HEK293 (cell line): ENCODE results near the gene SESN1.

Experiments
- CTCF ChIA-PET: fragments of 350-600 bp; formaldehyde crosslinking; extraction: SDS; loops from one replicate; lab custom pipeline; 2021; ENCODE audit warnings: antibody characterized with exemption; lab: Yijun Ruan, JAX
- POLR2A ChIA-PET: fragments of 300-600 bp; formaldehyde crosslinking; extraction: SDS; loops from one replicate; lab custom pipeline; 2020; ENCODE audit warnings: antibody characterized with exemption, inconsistent platforms; lab: Yijun Ruan, JAX
- H3K27ac ChIP-seq: fragments of 200-500 bp; sonication (Bioruptor generic); 2 replicates; pipeline ENCODE4 v1.5.1; 2014; ENCODE audit warnings: low read depth, low read length, control low read depth, inconsistent platforms; ENCODE audit errors: extremely low read depth
- H3K36me3 ChIP-seq, 2 experiments: fragments of 200-500 bp in 1 of 2; sonication (Bioruptor generic) in 1 of 2; 1 replicate in 1 of 2; 2 replicates in 1 of 2; pipeline ENCODE4 v1.5.1; 2014 to 2017; ENCODE audit warnings: inconsistent platforms in 2 of 2, low read length in 2 of 2; ENCODE audit not compliant: control insufficient read depth in 2 of 2, insufficient read depth in 1 of 2
- H3K4me1 ChIP-seq: fragments of 200-500 bp; sonication (Bioruptor generic); 2 replicates; pipeline ENCODE4 v1.5.1; 2014; ENCODE audit warnings: mild to moderate bottlenecking, low read length, inconsistent platforms; ENCODE audit not compliant: control insufficient read depth, insufficient read depth
- H3K4me3 ChIP-seq: 2 replicates; pipeline ENCODE4 v1.5.1; 2011; ENCODE audit warnings: low read depth, mild to moderate bottlenecking, control low read depth, low read length, moderate library complexity
- H3K9me3 ChIP-seq: fragments of 200-500 bp; sonication (Bioruptor generic); 2 replicates; pipeline ENCODE4 v1.5.1; 2014; ENCODE audit warnings: low read depth, low read length, inconsistent platforms; ENCODE audit not compliant: control insufficient read depth, insufficient read depth
- KLF1 ChIP-seq: fragments of 450-650 bp; formaldehyde crosslinking; IDR thresholded peaks from 2 replicates; pipeline ENCODE4 v1.5.1; 2016; ENCODE audit warnings: missing biosample characterization, missing genetic modification characterization
- MEIS1 ChIP-seq: sonication (generic); formaldehyde crosslinking; IDR thresholded peaks from 2 replicates; pipeline ENCODE4 v1.8.1; 2022; ENCODE audit warnings: missing genetic modification reagents, mild to moderate bottlenecking, borderline replicate concordance
- MYNN ChIP-seq: fragments of 450-650 bp; formaldehyde crosslinking; IDR thresholded peaks from 2 replicates; pipeline ENCODE4 v1.5.1; 2016; ENCODE audit warnings: missing biosample characterization, missing genetic modification characterization, borderline replicate concordance
- ZBTB1 ChIP-seq: fragments of 450-650 bp; formaldehyde crosslinking; IDR thresholded peaks from 2 replicates; pipeline ENCODE4 v1.5.1; 2016; ENCODE audit warnings: missing biosample characterization, missing genetic modification characterization
- ZFHX2 ChIP-seq: fragments of 450-650 bp; formaldehyde crosslinking; conservative IDR thresholded peaks from 2 replicates; pipeline ENCODE4 v1.5.1; 2016; ENCODE audit warnings: missing biosample characterization, missing genetic modification characterization
- ZNF2 ChIP-seq: fragments of 450-650 bp; formaldehyde crosslinking; IDR thresholded peaks from 2 replicates; pipeline ENCODE4 v1.5.1; 2016; ENCODE audit warnings: missing biosample characterization, missing genetic modification characterization
- ZNF211 ChIP-seq: fragments of 450-650 bp; formaldehyde crosslinking; IDR thresholded peaks from 2 replicates; pipeline ENCODE4 v1.5.1; 2016; ENCODE audit warnings: low read depth, missing biosample characterization, missing genetic modification characterization
- ZNF223 ChIP-seq: fragments of 450-650 bp; formaldehyde crosslinking; IDR thresholded peaks from 2 replicates; pipeline ENCODE4 v1.5.1; 2016; ENCODE audit warnings: missing biosample characterization, missing genetic modification characterization
- ZNF302 ChIP-seq: fragments of 450-650 bp; formaldehyde crosslinking; IDR thresholded peaks from 2 replicates; pipeline ENCODE4 v1.5.1; 2016; ENCODE audit warnings: missing biosample characterization, missing genetic modification characterization, low read depth
- ZNF48 ChIP-seq: fragments of 450-650 bp; formaldehyde crosslinking; IDR thresholded peaks from 2 replicates; pipeline ENCODE4 v1.5.1; 2016; ENCODE audit warnings: missing biosample characterization, missing genetic modification characterization
- ZNF621 ChIP-seq: fragments of 450-650 bp; formaldehyde crosslinking; IDR thresholded peaks from 2 replicates; pipeline ENCODE4 v1.5.1; 2017; ENCODE audit warnings: missing biosample characterization, missing genetic modification characterization
- ZNF654 ChIP-seq: fragments of 450-650 bp; formaldehyde crosslinking; IDR thresholded peaks from 2 replicates; pipeline ENCODE4 v1.5.1; 2016; ENCODE audit warnings: low read depth, missing biosample characterization, missing genetic modification characterization
- ZNF658 ChIP-seq: fragments of 450-650 bp; formaldehyde crosslinking; IDR thresholded peaks from 2 replicates; pipeline ENCODE4; 2016; ENCODE audit warnings: missing biosample characterization, missing genetic modification characterization
- ZNF777 ChIP-seq: fragments of 450-650 bp; formaldehyde crosslinking; IDR thresholded peaks from 2 replicates; pipeline ENCODE4 v1.5.1; 2017; ENCODE audit warnings: missing biosample characterization, missing genetic modification characterization, borderline replicate concordance
- ZNF830 ChIP-seq: fragments of 450-650 bp; IDR thresholded peaks from 2 replicates; pipeline ENCODE4 v1.5.0; 2018; ENCODE audit warnings: missing biosample characterization, missing genetic modification characterization, low read depth, mild to moderate bottlenecking, moderate library complexity
- ZNF843 ChIP-seq: fragments of 450-650 bp; formaldehyde crosslinking; IDR thresholded peaks from 2 replicates; pipeline ENCODE4 v1.5.1; 2016; ENCODE audit warnings: missing biosample characterization, missing genetic modification characterization
- TF ChIP-seq, protein P1 (sequence below): fragments of 450-650 bp; formaldehyde crosslinking; IDR thresholded peaks from 2 replicates; pipeline ENCODE4 v1.5.1; 2016; ENCODE audit warnings: missing biosample characterization, missing genetic modification characterization
- TF ChIP-seq, protein P2 (sequence below): fragments of 450-650 bp; formaldehyde crosslinking; IDR thresholded peaks from 2 replicates; pipeline ENCODE4 v1.5.1; 2016; ENCODE audit warnings: missing biosample characterization, missing genetic modification characterization
- TF ChIP-seq, protein P3 (sequence below): fragments of 450-650 bp; formaldehyde crosslinking; IDR thresholded peaks from 2 replicates; pipeline ENCODE4 v1.5.1; 2016; ENCODE audit warnings: missing biosample characterization, missing genetic modification characterization
- TF ChIP-seq, protein P4 (sequence below): fragments of 450-650 bp; formaldehyde crosslinking; IDR thresholded peaks from 2 replicates; pipeline ENCODE4 v1.5.1; 2016; ENCODE audit warnings: missing biosample characterization, missing genetic modification characterization

SESN1 gene

GRCh38 chr6:109097661-109098060 is 3.0 kb upstream of the SESN1 start:
- peaks cover 4 to 17% of the 10 kb centered on the region in 2 experiments; a peak in 1 of 3 replicates for H3K36me3 ChIP-seq
- POLR2A ChIA-PET = no interaction called here
- H3K4me3 ChIP-seq = no peak overlapping the region
- TF ChIP-seq, protein P1, sequence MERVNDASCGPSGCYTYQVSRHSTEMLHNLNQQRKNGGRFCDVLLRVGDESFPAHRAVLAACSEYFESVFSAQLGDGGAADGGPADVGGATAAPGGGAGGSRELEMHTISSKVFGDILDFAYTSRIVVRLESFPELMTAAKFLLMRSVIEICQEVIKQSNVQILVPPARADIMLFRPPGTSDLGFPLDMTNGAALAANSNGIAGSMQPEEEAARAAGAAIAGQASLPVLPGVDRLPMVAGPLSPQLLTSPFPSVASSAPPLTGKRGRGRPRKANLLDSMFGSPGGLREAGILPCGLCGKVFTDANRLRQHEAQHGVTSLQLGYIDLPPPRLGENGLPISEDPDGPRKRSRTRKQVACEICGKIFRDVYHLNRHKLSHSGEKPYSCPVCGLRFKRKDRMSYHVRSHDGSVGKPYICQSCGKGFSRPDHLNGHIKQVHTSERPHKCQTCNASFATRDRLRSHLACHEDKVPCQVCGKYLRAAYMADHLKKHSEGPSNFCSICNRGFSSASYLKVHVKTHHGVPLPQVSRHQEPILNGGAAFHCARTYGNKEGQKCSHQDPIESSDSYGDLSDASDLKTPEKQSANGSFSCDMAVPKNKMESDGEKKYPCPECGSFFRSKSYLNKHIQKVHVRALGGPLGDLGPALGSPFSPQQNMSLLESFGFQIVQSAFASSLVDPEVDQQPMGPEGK (tag by site-specific recombination) = no peak
- TF ChIP-seq ZNF223 (tag by site-specific recombination) (no peak), ZNF211 (tag by site-specific recombination) (no peak), ZNF843 (tag by site-specific recombination) (no peak), ZNF621 (tag by site-specific recombination) (no peak), ZNF830 (tag by site-specific recombination) (no peak), MEIS1 (CRISPR knock-in tag) (no peak), ZNF48 (no peak), KLF1 (tag by site-specific recombination) (no peak), ZBTB1 (no peak), ZNF302 (tag by site-specific recombination) (no peak), MYNN (no peak), ZNF654 (tag by site-specific recombination) (no peak), ZNF658 (no peak), ZNF777 (tag by site-specific recombination) (no peak), ZNF2 (tag by site-specific recombination) (no peak), ZFHX2 (tag by site-specific recombination) (no peak)
- TF ChIP-seq, protein P2, sequence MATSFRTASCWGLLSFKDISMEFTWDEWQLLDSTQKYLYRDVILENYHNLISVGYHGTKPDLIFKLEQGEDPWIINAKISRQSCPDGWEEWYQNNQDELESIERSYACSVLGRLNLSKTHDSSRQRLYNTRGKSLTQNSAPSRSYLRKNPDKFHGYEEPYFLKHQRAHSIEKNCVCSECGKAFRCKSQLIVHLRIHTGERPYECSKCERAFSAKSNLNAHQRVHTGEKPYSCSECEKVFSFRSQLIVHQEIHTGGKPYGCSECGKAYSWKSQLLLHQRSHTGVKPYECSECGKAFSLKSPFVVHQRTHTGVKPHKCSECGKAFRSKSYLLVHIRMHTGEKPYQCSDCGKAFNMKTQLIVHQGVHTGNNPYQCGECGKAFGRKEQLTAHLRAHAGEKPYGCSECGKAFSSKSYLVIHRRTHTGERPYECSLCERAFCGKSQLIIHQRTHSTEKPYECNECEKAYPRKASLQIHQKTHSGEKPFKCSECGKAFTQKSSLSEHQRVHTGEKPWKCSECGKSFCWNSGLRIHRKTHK (tag by site-specific recombination) = no peak
- TF ChIP-seq, protein P3, sequence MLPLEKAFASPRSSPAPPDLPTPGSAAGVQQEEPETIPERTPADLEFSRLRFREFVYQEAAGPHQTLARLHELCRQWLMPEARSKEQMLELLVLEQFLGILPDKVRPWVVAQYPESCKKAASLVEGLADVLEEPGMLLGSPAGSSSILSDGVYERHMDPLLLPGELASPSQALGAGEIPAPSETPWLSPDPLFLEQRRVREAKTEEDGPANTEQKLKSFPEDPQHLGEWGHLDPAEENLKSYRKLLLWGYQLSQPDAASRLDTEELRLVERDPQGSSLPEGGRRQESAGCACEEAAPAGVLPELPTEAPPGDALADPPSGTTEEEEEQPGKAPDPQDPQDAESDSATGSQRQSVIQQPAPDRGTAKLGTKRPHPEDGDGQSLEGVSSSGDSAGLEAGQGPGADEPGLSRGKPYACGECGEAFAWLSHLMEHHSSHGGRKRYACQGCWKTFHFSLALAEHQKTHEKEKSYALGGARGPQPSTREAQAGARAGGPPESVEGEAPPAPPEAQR (tag by site-specific recombination) = no peak
- TF ChIP-seq, protein P4, sequence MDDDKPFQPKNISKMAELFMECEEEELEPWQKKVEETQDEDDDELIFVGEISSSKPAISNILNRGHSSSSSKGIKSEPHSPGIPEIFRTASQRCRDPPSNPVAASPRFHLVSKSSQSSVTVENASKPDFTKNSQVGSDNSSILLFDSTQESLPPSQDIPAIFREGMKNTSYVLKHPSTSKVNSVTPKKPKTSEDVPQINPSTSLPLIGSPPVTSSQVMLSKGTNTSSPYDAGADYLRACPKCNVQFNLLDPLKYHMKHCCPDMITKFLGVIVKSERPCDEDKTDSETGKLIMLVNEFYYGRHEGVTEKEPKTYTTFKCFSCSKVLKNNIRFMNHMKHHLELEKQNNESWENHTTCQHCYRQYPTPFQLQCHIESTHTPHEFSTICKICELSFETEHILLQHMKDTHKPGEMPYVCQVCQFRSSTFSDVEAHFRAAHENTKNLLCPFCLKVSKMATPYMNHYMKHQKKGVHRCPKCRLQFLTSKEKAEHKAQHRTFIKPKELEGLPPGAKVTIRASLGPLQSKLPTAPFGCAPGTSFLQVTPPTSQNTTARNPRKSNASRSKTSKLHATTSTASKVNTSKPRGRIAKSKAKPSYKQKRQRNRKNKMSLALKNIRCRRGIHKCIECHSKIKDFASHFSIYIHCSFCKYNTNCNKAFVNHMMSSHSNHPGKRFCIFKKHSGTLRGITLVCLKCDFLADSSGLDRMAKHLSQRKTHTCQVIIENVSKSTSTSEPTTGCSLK (tag by site-specific recombination) = no peak
- CTCF ChIA-PET = no interaction called here
- H3K9me3 ChIP-seq = no peaks in the 10 kb centered on the region
- no peaks in the 10 kb centered on the region for H3K4me1 ChIP-seq
- H3K27ac ChIP-seq = no peak overlapping the region
